Measurements from ENCODE around the gene KRTAP4-9.

- TF ChIP-seq CTCF (IDR thresholded peaks at IDR 0.05) (no peak), EP300 (IDR thresholded peaks at IDR 0.05) (no peak), POLR2A (IDR thresholded peaks at IDR 0.05) (no peak)
Observed at GRCh38 chr17:41082626-41083025, 22.6 kb upstream of the KRTAP4-9 start.
